Activated CD4-positive, CD25-positive, alpha-beta regulatory T cell treated with anti-CD3 and anti-CD28 coated beads, Interleukin-2, amount 50 U/mL, for 72 hours (primary cell): ENCODE results near the gene ZNF578.
"Not testable (repeated sequence)": the region's sequence is repeated elsewhere in the genome, so short reads cannot be mapped to it uniquely, and the experiment has no call there.

Experiments used
- DNase-seq: peaks from one replicate; pipeline ENCODE4 v3.0.0; 2021

The ZNF578 gene

DNA sequence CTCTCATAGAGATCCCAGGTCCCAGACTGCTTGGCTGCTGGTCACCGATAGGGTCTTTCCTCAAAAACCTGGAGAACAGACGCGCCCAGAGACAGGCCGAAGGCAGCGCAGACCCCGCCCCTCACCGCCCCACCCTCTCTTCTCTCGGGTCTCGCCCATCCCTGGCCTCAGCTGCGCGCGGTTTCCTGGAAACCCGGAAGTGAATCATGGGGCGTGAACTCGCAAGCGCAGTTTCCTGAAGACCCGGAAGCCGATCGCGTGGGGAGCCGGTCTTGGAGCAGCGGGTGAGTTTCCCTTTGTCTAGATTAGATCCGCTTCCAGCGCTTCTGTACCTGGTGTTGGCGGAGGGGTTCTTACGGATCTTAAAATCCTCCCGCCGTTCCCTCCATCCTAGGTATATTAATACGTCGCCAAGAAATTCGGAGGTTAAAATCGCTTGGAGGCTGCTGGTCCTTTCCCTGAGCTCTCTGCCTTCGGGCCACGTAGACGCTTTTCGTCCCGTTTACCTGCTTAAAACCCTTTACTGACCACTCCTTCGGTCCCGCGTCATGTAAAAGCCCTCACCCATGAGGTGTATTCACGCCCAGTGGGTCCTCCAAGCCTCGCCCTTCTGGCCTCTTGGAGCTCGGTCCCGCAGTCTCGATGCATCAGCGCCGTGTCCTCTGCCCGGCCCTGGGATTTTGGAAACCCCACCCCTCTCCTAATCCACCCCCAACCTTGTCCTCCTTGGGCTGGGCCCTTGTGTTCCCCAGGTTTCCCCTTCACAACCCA is at the start of gene ZNF578:
TSS of gene ZNF578 (plus strand) at position 230 of the 771 bp plus-strand sequence. CDS start 48,293 bp downstream, outside the sequence.
- peak; percentile 67 for DNase-seq

GRCh38 chr19:52410276-52410675 is 43.1 kb upstream of the ZNF578 start:
- DNase-seq = no peak

GRCh38 chr19:52415711-52416110 is 37.6 kb upstream of the ZNF578 start:
- DNase-seq = no peak

DNA sequence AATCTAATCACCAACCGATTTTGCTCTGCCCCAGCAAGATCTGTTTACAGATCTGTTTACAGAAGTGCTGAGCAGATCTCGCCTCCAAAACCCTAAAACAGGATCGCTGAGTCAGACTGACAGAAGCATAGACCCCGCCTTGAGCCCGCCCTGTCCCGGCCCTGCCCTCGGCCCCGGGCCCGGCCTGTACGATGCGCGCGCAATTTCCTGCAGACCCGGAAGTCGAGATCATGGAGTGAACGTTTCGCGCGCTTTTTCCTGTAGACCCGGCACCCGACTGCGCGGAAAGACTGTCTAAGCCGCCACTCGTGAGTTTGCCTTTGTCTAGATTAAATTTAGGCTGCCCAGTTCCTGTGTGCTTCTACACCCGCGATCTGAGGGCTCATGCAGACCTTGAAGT is 24.4 kb upstream of the ZNF578 start, which contains the start of gene ZNF534:
TSS of gene ZNF534 (plus strand) at position 212 of the 400 bp plus-strand sequence. CDS start 2,327 bp downstream, outside the sequence.
- DNase-seq = no peak

GRCh38 chr19:52442179-52442578 is 11.2 kb upstream of the ZNF578 start:
- DNase-seq = no peak

- DNase-seq = no peak
Measured at GRCh38 chr19:52444506-52444905, 8.8 kb upstream of the ZNF578 start.

DNA sequence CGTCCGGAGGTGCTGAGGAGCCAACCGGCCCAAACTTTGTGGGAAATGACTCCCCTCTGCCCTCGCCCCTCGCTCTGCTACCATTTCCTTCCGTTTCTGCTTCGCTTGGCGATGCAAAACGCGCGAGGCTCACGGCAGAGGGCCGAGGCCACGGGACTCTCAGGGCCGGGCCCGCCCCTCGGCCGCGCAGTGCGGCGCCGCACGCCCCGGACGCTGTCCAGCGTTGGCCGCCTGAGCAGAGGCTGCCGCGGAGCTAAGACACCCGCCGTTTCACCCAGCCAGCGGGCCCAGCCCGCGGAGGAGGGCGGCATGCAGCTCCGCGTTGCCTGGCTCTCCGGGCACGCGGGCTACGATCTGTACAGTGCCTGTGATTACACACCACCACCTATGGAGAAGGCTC is 2.1 kb upstream of the ZNF578 start:
- no peak for DNase-seq

GRCh38 chr19:52464798-52465470 is 11.6 kb downstream of the ZNF578 start:
- DNase-seq = no peak

DNA sequence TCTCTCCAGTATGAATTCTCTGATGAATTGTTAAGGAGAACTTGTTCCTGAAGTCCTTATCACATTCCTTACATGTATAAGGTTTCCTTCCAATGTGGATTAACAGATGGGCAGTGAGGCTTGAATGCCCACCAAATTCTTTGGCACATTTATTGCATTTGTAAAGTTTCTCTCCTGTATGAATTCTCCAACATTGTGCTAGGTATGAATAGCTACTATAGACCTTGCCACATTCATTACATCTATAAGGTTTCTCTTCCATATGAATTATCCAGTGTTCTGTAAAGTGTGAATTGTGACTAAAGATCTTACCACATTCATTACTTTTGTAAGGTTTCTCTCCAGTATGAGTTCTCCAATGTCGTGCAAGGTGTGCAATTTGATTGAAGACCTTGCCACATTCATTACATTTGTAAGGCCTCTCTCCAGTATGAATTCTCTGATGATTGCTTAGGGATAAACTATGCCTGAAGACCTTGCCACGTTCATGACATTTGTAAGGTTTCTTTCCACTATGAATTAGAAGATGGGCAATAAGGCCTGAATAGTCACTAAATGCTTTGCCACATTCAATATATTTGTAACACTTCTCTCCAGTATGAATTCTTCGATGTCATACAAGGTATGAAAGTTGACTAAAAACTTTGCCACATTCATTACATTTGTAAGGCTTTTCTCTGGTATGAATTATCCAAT is 20.4 kb downstream of the ZNF578 start:
- DNase-seq = no peak

DNA sequence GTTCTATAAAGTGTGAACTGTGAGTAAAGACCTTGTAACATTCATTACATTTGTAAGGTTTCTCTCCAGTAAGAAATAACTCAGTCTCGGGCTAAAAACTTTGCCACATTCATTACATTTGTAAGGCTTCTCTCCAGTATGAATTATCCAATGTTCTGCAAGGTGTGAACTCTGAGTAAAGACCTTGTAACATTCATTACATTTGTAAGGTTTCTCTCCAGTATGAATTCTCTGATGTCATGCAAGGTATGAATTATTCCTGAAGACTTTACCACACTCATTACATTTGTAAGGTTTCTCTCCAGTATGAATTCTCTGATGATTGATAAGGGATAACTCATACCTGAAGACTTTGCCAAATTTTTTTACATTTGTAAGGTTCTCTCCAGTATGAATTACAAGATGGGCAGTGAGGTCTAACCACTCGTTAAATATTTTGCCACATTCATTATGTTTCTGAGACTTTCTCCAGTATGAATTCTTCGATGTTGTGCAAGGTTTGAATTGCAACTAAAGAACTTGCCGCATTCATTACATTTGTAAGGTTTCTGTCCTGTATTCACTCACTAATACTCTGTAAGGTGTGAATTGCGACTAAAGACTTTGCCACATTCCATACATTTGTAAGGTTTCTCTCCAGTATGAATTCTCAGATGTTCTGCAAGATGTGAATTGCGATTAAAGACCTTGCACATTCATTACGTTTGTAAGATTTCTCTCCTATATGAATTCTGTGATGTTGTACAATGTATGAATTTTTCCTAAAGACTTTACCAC is 21.2 kb downstream of the ZNF578 start:
- DNase-seq = no peak

DNA sequence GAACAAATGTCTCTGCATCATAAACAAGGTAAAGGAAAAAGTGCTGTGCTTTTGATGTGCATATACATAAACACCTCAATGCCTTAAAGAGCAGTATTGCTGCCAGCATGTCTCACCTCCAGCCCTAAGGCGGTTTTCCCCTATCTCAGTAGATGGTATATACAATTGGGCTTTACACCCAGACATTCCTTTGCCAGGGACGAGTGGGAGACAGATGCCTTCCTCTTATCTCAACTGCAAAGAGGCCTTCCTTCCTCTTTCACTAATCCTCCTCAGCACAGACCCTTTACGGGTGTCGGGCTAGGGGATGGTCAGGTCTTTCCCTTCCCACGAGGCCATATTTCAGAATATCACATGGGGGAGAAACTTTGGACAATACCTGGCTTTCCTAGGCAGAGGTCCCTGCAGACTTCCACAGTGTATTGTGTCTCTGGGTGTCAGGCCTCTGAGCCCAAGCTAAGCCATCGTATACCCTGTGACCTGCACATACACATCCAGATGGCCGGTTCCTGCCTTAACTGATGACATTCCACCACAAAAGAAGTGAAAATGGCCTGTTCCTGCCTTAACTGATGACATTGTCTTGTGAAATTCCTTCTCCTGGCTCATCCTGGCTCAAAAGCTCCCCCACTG is 30.9 kb downstream of the ZNF578 start:
- not testable (repeated sequence) for DNase-seq

DNA sequence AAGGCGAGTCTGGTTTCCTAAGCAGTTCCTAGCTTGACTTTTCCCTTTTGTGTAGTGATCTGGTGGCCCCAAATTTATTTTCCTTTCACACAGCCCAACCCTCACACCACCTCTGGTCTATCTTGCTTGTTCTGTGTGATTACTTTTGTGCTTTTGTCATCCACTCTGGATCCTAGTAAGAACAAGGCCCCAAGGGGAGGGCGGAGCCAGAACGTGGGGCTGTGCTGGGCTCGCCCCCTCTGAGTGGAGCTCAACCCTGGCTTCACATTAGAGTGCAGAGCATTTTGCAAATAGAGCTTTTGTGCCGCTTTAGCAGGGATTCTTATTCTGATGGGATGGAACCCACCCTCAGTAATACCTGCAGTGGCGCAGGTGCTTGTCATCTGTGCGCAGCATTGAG is 31.7 kb downstream of the ZNF578 start:
- not testable (repeated sequence) for DNase-seq

DNA sequence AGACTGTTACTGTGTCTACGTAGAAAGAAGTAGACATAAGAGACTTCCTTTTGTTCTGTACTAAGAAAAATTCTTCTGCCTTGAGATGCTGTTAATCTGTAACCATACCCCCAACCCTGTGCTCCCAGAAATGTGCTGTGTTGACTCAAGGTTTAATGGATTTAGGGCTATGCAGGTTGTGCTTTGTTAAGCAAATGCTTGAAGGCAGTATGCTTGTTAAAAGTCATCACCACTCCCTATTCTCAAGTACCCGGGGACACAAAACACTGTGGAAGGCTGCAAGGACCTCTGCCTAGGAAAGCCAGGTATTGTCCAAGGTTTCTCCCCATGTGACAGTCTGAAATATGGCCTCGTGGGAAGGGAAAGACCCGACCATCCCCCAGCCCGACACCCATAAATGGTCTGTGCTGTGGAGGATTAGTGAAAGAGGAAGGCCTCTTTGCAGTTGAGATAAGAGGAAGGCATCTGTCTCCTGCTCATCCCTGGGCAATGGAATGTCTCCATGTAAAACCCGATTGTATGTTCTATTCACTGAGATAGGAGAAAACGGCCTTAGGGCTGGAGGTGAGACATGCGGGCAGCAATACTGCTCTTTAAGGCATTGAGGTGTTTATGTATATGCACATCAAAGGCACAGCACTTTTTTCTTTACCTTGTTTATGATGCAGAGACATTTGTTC is 32.3 kb downstream of the ZNF578 start:
- DNase-seq = not testable (repeated sequence)

- peak; percentile 35 for DNase-seq
Measured at GRCh38 chr19:52492201-52492993, 39.0 kb downstream of the ZNF578 start.

DNA sequence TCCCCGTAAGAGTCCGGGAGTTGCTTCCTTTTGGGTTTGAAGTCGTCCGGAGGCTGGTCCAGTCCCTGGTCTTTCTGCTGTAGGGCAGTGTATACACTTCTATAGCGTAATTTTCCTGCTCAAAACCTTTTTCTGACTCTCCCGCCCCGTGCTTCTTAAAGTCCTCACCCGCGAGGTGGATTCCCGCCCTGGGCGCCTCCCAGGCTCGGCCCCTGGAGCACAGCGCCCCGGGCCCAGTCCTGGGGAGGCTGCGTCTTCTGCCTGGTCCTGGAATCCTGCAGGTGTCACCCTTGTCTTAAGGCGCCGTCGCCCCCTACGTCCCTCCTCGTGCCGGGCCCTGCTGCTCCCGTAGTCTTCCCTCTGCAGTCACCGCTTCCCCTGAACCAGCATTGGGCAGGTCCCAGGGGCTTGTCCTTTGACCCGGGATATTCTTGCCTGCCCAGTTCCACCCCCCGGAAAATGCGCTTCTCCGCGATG is 39.7 kb downstream of the ZNF578 start:
- DNase-seq = no peak

GRCh38 chr19:52494518-52494917 is 41.2 kb downstream of the ZNF578 start:
- DNase-seq = no peak

GRCh38 chr19:52498571-52498970 is 45.2 kb downstream of the ZNF578 start:
- DNase-seq = no peak

DNA sequence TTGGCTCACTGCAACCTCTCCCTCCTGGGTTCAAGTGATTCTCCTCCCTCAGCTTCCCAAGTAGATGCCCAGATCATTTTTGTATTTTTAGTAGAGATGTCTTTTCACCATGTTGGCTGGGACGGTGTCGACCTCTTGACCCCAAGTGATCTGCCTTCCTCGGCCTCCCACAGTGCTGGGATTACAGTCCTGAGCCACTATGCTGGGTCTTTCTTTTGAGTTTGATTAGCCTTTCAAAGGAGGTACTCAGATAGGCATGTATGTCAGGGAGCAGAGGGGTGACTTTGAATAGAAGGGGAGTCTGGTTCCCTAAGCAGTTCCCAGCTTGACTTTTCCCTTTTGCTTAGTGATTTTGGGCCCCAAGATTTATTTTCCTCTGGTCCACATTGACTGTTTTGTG is 47.1 kb downstream of the ZNF578 start:
- not testable (repeated sequence) for DNase-seq

DNA sequence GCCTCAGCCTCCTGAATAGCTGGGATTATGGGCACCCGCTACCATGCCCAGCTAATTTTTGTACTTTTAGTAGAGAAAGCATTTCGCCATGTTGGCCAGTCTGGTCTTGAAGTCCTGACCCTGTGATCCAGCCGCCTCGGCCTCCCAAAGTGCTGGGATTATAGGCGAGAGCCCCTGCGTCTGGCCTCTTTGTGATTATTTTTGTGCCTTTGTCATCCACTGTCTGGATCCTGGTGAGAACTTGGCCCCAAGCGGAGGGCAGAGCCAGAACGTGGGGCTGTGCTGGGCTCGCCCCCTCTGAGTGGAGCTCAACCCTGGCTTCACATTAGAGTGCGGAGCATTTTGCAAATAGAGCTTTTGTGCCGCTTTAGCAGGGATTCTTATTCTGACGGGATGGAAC is 47.6 kb downstream of the ZNF578 start:
- not testable (repeated sequence) for DNase-seq

GRCh38 chr19:52507266-52507665 is 53.9 kb downstream of the ZNF578 start:
- no peak for DNase-seq

DNA sequence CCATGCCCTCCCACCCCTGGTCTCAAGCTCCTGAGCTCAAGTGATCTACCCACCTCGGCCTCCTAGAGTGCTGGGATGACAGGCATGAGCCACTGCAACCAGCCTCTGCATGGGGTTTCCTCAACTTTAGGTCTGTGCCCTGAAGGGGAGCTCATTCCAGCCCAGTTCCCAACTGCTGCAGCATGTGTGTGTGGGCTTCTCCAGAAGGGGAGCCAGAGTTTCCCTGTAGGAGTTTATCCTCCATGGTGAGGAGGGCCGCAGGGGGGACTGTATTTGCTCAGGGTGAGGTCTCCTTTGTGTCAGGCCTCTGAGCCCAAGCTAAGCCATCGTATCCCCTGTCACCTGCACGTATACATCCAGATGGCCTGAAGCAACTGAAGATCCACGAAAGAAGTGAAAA is 62.8 kb downstream of the ZNF578 start:
- DNase-seq = no peak
